DMS 273 (cell line): ENCODE data around the gene ULBP1.
A peak's percentile ranks its signal among the peaks of the same experiment; 100 is the strongest.
"Not testable (repeated sequence)": the region's sequence is repeated elsewhere in the genome, so short reads cannot be mapped to it uniquely, and the experiment has no call there.

ENCODE experiments used
- DNase-seq: peaks from one replicate; lab custom pipeline; 2025; ENCODE audit not compliant: unreplicated experiment; lab: John Stamatoyannopoulos, UW

The ULBP1 gene

GRCh38 chr6:149933036-149933435 lies 30.7 kb upstream of the ULBP1 start:
- DNase-seq = no peak

GRCh38 chr6:149933461-149933860 lies 30.3 kb upstream of the ULBP1 start:
- no peak for DNase-seq

GRCh38 chr6:149934249-149935156 lies 29.2 kb upstream of the ULBP1 start:
- peak; percentile 88 for DNase-seq

GRCh38 chr6:149935246-149935645 lies 28.5 kb upstream of the ULBP1 start:
- no peak for DNase-seq

GRCh38 chr6:149935668-149936067 lies 28.1 kb upstream of the ULBP1 start:
- no peak for DNase-seq

- no peak for DNase-seq
Observed at GRCh38 chr6:149936743-149937142, 27.0 kb upstream of the ULBP1 start.

- DNase-seq = not testable (repeated sequence)
Observed at GRCh38 chr6:149938013-149938570, 25.7 kb upstream of the ULBP1 start.

GRCh38 chr6:149938571-149939355 lies 25.0 kb upstream of the ULBP1 start:
- DNase-seq = peak; percentile 54

- DNase-seq = no peak
Observed at GRCh38 chr6:149939356-149939648, 24.4 kb upstream of the ULBP1 start.

GRCh38 chr6:149939909-149940671 lies 23.7 kb upstream of the ULBP1 start:
- DNase-seq = no peak

- DNase-seq = peak; percentile 16
Observed at GRCh38 chr6:149940672-149940982, 23.1 kb upstream of the ULBP1 start.

GRCh38 chr6:149941583-149942460 lies 21.9 kb upstream of the ULBP1 start, which contains the start of gene ULBP2:
ULBP2 (plus strand) TSS chr6:149942014; CDS start chr6:149942073, 59 bp downstream.
- DNase-seq = peak; percentile 92

- no peak for DNase-seq
Observed at GRCh38 chr6:149942461-149942829, 21.3 kb upstream of the ULBP1 start.

- not testable (repeated sequence) for DNase-seq
Observed at GRCh38 chr6:149943321-149943720, 20.4 kb upstream of the ULBP1 start.

- not testable (repeated sequence) for DNase-seq
Observed at GRCh38 chr6:149945276-149945675, 18.5 kb upstream of the ULBP1 start.

GRCh38 chr6:149946631-149947030 lies 17.1 kb upstream of the ULBP1 start:
- DNase-seq = not testable (repeated sequence)

GRCh38 chr6:149947533-149947932 lies 16.2 kb upstream of the ULBP1 start:
- not testable (repeated sequence) for DNase-seq

- DNase-seq = no peak
Observed at GRCh38 chr6:149948011-149948410, 15.7 kb upstream of the ULBP1 start.

GRCh38 chr6:149948616-149949015 lies 15.1 kb upstream of the ULBP1 start:
- no peak for DNase-seq

- DNase-seq = no peak
Observed at GRCh38 chr6:149950423-149950822, 13.3 kb upstream of the ULBP1 start.
